Endothelial cell (in vitro differentiated cells): Measurements from ENCODE around the gene FRMPD4. TPM values are rescaled to one million over a fixed set of nuclear protein-coding genes. Genes with fewer than 3 reads are reported as not detected.

ENCODE experiments used
- DNase-seq: peaks from one replicate; pipeline ENCODE4 v3.0.0; 2021; ENCODE audit warnings: low spot score
- H3K27ac Mint-ChIP-seq: one replicate; pipeline ENCODE4 v1.8.0; 2021; ENCODE audit warnings: mixed read lengths, inconsistent platforms; ENCODE audit not compliant: unreplicated experiment
- H3K27me3 Mint-ChIP-seq: one replicate; pipeline ENCODE4 v1.8.0; 2021; ENCODE audit warnings: mild to moderate bottlenecking, moderate library complexity, mixed read lengths, inconsistent platforms; ENCODE audit not compliant: unreplicated experiment
- H3K36me3 Mint-ChIP-seq: one replicate; pipeline ENCODE4 v1.8.0; 2021; ENCODE audit warnings: mild to moderate bottlenecking, low read depth, mixed read lengths, inconsistent platforms; ENCODE audit not compliant: unreplicated experiment
- H3K4me1 Mint-ChIP-seq: one replicate; pipeline ENCODE4 v1.8.0; 2021; ENCODE audit warnings: mild to moderate bottlenecking, mixed read lengths, inconsistent platforms; ENCODE audit not compliant: unreplicated experiment
- H3K4me3 Mint-ChIP-seq: one replicate; pipeline ENCODE4 v1.8.0; 2021; ENCODE audit warnings: mild to moderate bottlenecking, mixed read lengths, inconsistent platforms; ENCODE audit not compliant: unreplicated experiment
- H3K9me3 Mint-ChIP-seq: one replicate; pipeline ENCODE4 v1.8.0; 2021; ENCODE audit warnings: mixed read lengths, inconsistent platforms; ENCODE audit not compliant: unreplicated experiment
- CTCF ChIP-seq: fragments of 200-600 bp; sonication (generic); IDR thresholded peaks from one replicate; pipeline ENCODE4 v1.5.0; 2021; ENCODE audit warnings: antibody characterized with exemption; ENCODE audit not compliant: unreplicated experiment
- total RNA-seq: library from RNA; stranded (reverse); fragmentation: NEBNext Ultra II Directional; extraction: Animal tissue kit (Norgen Biotek cat#: 25700); gene quantifications from one replicate; pipeline ENCODE4 v1.2.1, GENCODE V29; 2021; ENCODE audit not compliant: unreplicated experiment

The FRMPD4 gene
- total RNA-seq, 1 donor from 2014 or later = 0.03 TPM

- Mint-ChIP-seq H3K36me3 (no peaks in the 10 kb centered on the region), H3K4me1 (no peaks in the 10 kb centered on the region)
Observed at GRCh38 chrX:12363216-12363615, 224.9 kb downstream of the FRMPD4 start.

DNA sequence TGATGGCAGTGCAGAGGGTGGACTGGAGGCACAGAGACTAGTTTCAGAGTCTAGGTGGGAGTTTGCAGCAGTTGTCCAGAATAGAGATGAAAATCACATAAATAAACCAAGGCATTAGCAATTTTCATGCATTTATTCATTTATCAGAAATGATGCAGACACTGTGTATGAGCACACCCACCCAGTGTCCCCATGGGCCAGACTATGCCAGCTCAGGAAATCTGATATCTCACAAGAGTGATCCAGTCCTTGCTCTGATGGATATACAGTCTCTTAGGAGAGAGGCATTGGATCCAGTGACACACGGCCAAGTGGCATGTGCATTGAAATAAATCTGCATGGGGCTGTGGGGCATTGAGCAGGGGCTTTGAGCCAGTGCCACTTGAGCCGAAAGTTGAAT is 228.2 kb downstream of the FRMPD4 start:
- Mint-ChIP-seq H3K4me3 (no peak overlapping the region), H3K9me3 (no peaks in the 10 kb centered on the region), H3K27me3 (no peaks in the 10 kb centered on the region), H3K27ac (no peak overlapping the region), H3K36me3 (no peaks in the 10 kb centered on the region), H3K4me1 (no peaks in the 10 kb centered on the region)
- no peak for TF ChIP-seq CTCF
- DNase-seq = no peak

More at GRCh38 chrX:12363216-12363615, 224.9 kb downstream of the FRMPD4 start:
- no peak overlapping the region for H3K27ac Mint-ChIP-seq
- no peak for DNase-seq
- H3K9me3 Mint-ChIP-seq = no peaks in the 10 kb centered on the region
- no peak overlapping the region for H3K4me3 Mint-ChIP-seq
- no peak for TF ChIP-seq CTCF
- H3K27me3 Mint-ChIP-seq = no peaks in the 10 kb centered on the region

DNA sequence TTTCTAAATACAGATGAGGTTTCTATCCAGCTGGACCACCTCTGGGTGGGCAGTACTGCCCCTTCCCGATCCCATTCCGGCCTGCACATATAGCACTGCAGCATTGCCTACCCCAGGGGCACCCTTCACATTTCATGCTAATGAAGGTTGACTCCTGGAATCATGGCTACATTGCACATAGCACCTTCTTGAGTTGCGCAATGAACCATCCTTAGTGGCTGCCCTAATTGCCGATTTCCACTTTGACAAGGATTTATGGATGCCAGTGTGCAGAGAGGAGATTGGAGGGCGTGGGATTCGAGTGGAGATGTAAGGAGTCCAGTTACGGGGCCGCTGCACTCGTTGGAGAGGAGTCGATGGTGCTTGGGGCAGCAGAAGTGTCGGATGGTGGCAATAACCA is 229.0 kb downstream of the FRMPD4 start:
- H3K9me3 Mint-ChIP-seq = no peaks in the 10 kb centered on the region
- H3K4me1 Mint-ChIP-seq = no peaks in the 10 kb centered on the region
- no peak overlapping the region for H3K4me3 Mint-ChIP-seq
- no peaks in the 10 kb centered on the region for H3K36me3 Mint-ChIP-seq
- no peak for DNase-seq
- no peak for TF ChIP-seq CTCF
- H3K27ac Mint-ChIP-seq = no peak overlapping the region
- H3K27me3 Mint-ChIP-seq = no peaks in the 10 kb centered on the region

DNA sequence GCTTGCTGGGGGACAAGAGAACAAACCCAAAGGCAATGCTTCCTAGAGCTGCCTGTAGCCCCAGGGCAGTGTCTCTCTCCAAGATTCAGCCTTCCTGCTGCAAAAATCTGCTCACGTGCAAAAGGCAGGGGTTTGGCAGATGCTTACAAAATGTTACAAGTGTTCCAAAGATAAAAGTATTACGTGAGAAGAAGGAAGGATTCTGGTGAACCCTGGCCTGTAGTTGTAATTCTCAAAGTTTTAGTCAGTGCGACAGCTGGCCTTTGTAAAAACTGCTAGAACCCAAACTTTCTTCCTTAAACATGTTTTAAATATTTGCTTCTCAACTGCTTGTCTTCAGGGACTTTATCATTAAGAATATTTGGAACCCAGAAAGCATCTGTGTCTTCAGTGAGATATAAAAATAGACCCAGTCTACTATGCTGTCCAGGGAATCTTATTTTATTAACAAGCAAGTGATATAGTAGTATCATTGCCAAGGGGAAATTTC is 232.3 kb downstream of the FRMPD4 start:
- H3K9me3 Mint-ChIP-seq = no peaks in the 10 kb centered on the region
- no peaks in the 10 kb centered on the region for H3K36me3 Mint-ChIP-seq
- H3K4me3 Mint-ChIP-seq = no peak overlapping the region
- no peak for DNase-seq
- TF ChIP-seq CTCF = no peak
- no peaks in the 10 kb centered on the region for H3K27me3 Mint-ChIP-seq
- H3K4me1 Mint-ChIP-seq = no peaks in the 10 kb centered on the region
- H3K27ac Mint-ChIP-seq = no peak overlapping the region

DNA sequence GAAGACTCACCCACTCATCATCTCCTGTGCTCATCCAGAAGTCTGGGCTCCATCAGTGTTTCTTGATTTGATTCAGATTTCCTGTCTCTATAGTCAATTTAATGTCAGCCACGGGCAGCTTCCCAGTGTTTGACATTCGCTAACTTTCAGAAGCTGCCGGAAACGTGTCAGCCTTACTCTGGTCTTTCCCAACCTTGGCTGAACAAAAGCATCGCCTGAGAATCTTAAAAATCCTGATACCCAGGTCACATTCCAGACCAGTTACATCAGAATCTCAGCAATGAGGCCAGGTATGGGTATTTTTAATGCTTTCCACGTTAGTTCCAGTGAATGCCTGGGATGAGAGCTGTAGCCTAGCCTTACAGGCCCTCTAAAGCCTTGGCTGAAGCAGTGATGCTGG is 233.8 kb downstream of the FRMPD4 start:
- DNase-seq = no peak
- Mint-ChIP-seq H3K4me1 (no peaks in the 10 kb centered on the region), H3K4me3 (no peak overlapping the region), H3K36me3 (no peaks in the 10 kb centered on the region), H3K27me3 (no peaks in the 10 kb centered on the region), H3K9me3 (no peaks in the 10 kb centered on the region), H3K27ac (no peak overlapping the region)
- no peak for TF ChIP-seq CTCF
